Measurements from ENCODE around the gene HCRT. TPM values are rescaled to one million over a fixed set of nuclear protein-coding genes. Genes with fewer than 3 reads are reported as not detected.

Gene HCRT
- total RNA-seq, 3 donors from 2014 or later = not detected

GRCh38 chr17:42202159-42202558 is 16.9 kb upstream of the HCRT start:
- no peak overlapping the region for H3K27ac ChIP-seq
- no peak overlapping the region for H3K4me3 ChIP-seq
- H3K4me1 ChIP-seq = no peaks in the 10 kb centered on the region
- TF ChIP-seq POLR2AphosphoS5 (IDR thresholded peaks at IDR 0.05) = no peak
- TF ChIP-seq POLR2A (IDR thresholded peaks at IDR 0.05) = no peak
- TF ChIP-seq CTCF (IDR thresholded peaks at IDR 0.05) = no peak
- no peak for DNase-seq (ENCODE audit: low spot score in 2 of 2)
- H3K27me3 ChIP-seq = no peaks in the 10 kb centered on the region
- no peaks in the 10 kb centered on the region for H3K9me3 ChIP-seq
- H3K36me3 ChIP-seq = no peaks in the 10 kb centered on the region
- intact Hi-C loops (cut with DNase I; ENCODE audit: low total_unique reads) = no loop called here

GRCh38 chr17:42201458-42201772 is 16.2 kb upstream of the HCRT start:
- intact Hi-C loops (cut with DNase I; ENCODE audit: low total_unique reads) = no loop called here
- H3K27me3 ChIP-seq = no peaks in the 10 kb centered on the region
- no peaks in the 10 kb centered on the region for H3K4me1 ChIP-seq
- no peaks in the 10 kb centered on the region for H3K36me3 ChIP-seq
- no peak overlapping the region for H3K27ac ChIP-seq
- no peak for DNase-seq (ENCODE audit: low spot score in 2 of 2)
- TF ChIP-seq POLR2AphosphoS5 (IDR thresholded peaks at IDR 0.05) = no peak
- no peak for TF ChIP-seq POLR2A (IDR thresholded peaks at IDR 0.05)
- no peak for TF ChIP-seq CTCF (IDR thresholded peaks at IDR 0.05)
- no peak overlapping the region for H3K4me3 ChIP-seq
- no peaks in the 10 kb centered on the region for H3K9me3 ChIP-seq

GRCh38 chr17:42200706-42201457 is 15.6 kb upstream of the HCRT start:
- no peak overlapping the region for H3K4me3 ChIP-seq
- intact Hi-C loops (cut with DNase I; ENCODE audit: low total_unique reads) = no loop called here
- H3K4me1 ChIP-seq = no peaks in the 10 kb centered on the region
- no peak overlapping the region for H3K27ac ChIP-seq
- no peak for TF ChIP-seq POLR2A (IDR thresholded peaks at IDR 0.05)
- no peak for TF ChIP-seq CTCF (IDR thresholded peaks at IDR 0.05)
- no peak for TF ChIP-seq POLR2AphosphoS5 (IDR thresholded peaks at IDR 0.05)
- no peak for DNase-seq (ENCODE audit: low spot score in 2 of 2)
- H3K9me3 ChIP-seq = no peaks in the 10 kb centered on the region
- H3K36me3 ChIP-seq = no peaks in the 10 kb centered on the region
- H3K27me3 ChIP-seq = no peaks in the 10 kb centered on the region

GRCh38 chr17:42199416-42200011 is 14.3 kb upstream of the HCRT start:
- Histone ChIP-seq H3K27me3 (no peaks in the 10 kb centered on the region), H3K4me3 (no peak overlapping the region), H3K27ac (no peak overlapping the region), H3K4me1 (no peaks in the 10 kb centered on the region), H3K36me3 (no peaks in the 10 kb centered on the region), H3K9me3 (no peaks in the 10 kb centered on the region)
- no peak for TF ChIP-seq POLR2AphosphoS5 (IDR thresholded peaks at IDR 0.05)
- TF ChIP-seq CTCF (IDR thresholded peaks at IDR 0.05) = no peak
- TF ChIP-seq POLR2A (IDR thresholded peaks at IDR 0.05) = no peak
- intact Hi-C loops (cut with DNase I; ENCODE audit: low total_unique reads) = no loop called here
- no peak for DNase-seq (ENCODE audit: low spot score in 2 of 2)

- Histone ChIP-seq H3K36me3 (no peaks in the 10 kb centered on the region), H3K27me3 (no peaks in the 10 kb centered on the region), H3K27ac (no peak overlapping the region), H3K9me3 (no peaks in the 10 kb centered on the region), H3K4me3 (no peak overlapping the region), H3K4me1 (no peaks in the 10 kb centered on the region)
- intact Hi-C loops (cut with DNase I; ENCODE audit: low total_unique reads) = no loop called here
- TF ChIP-seq POLR2A (IDR thresholded peaks at IDR 0.05) = no peak
- no peak for TF ChIP-seq CTCF (IDR thresholded peaks at IDR 0.05)
- TF ChIP-seq POLR2AphosphoS5 (IDR thresholded peaks at IDR 0.05) = no peak
- DNase-seq (ENCODE audit: low spot score in 2 of 2) = no peak
These were observed 13.6 kb upstream of the HCRT start for GRCh38 chr17:42198897-42199296.
